Kidney (tissue), 14 donors: ENCODE data around the gene FGF5. TPM values are rescaled to one million over a fixed set of nuclear protein-coding genes. Genes with fewer than 3 reads are reported as not detected.

Experiments used
- DNase-seq, 5 donors: peaks; one replicate each; pipeline ENCODE4 v3.0.0-alpha.2; 2013 to 2020
- FAIRE-seq: peaks from 2 replicates; lab custom pipeline; 2012; peaks lifted over from hg19 to GRCh38; lab: Jason Lieb, UNC
- H3K27ac ChIP-seq, 2 donors: one replicate each; pipeline ENCODE4 v1.7.0; 2013; ENCODE audit warnings: low read depth in 2 of 2, low read length in 2 of 2, inconsistent platforms in 1 of 2
- H3K27me3 ChIP-seq: one replicate; pipeline ENCODE4 v1.7.1; 2013; ENCODE audit warnings: low read length, inconsistent platforms; ENCODE audit not compliant: control insufficient read depth, insufficient read depth
- H3K36me3 ChIP-seq, 3 donors: one replicate each; pipeline versions ENCODE4 v1.7.0 to v1.7.1; 2013; ENCODE audit warnings: low read length in 3 of 3, control low read depth in 1 of 3, inconsistent platforms in 1 of 3; ENCODE audit not compliant: insufficient read depth in 3 of 3, control insufficient read depth in 2 of 3
- H3K4me1 ChIP-seq, 3 donors: one replicate each; pipeline versions ENCODE4 v1.7.0 to v1.7.1; 2013; ENCODE audit warnings: low read length in 3 of 3, inconsistent platforms in 1 of 3, low read depth in 1 of 3; ENCODE audit not compliant: control insufficient read depth in 2 of 3, insufficient read depth in 2 of 3
- H3K4me3 ChIP-seq, 3 donors: one replicate each; pipeline versions ENCODE4 v1.7.0 to v1.8.1; 2013; ENCODE audit warnings: low read length in 3 of 3, control low read depth in 1 of 3, inconsistent platforms in 1 of 3
- H3K9ac ChIP-seq, 3 donors: one replicate each; pipeline versions ENCODE4 v1.7.0 to v1.7.1; 2013; ENCODE audit warnings: low read length in 3 of 3, control low read depth in 1 of 3, inconsistent platforms in 1 of 3
- H3K9me3 ChIP-seq, 3 donors: one replicate each; pipeline versions ENCODE4 v1.7.0 to v1.7.1; 2013; ENCODE audit warnings: low read length in 3 of 3, control low read depth in 1 of 3, inconsistent platforms in 1 of 3; ENCODE audit not compliant: control insufficient read depth in 2 of 3, insufficient read depth in 1 of 3
- CTCF ChIP-seq: IDR thresholded peaks from 3 replicates; pipeline ENCODE4 v1.5.1; 2012; ENCODE audit warnings: mild to moderate bottlenecking, moderate library complexity, borderline replicate concordance; ENCODE audit not compliant: insufficient read depth; ENCODE audit errors: extremely low read depth
- intact Hi-C: fragments of 100-400 bp; cut with DNase I; formaldehyde crosslinking; loops from one replicate; pipeline ENCODE4 v1.11.1; 2022
- polyA plus RNA-seq: library from polyadenylated mRNA; stranded (reverse); fragments of 350-450 nt; fragmentation: Illumina TruSeq; extraction: RNeasy Lipid Tissue Mini Kit (QIAGEN cat#74804); gene quantifications from one replicate; pipeline ENCODE4 v1.2.3, GENCODE V29; 2014; ENCODE audit warnings: low read depth, low replicate concordance; ENCODE audit not compliant: insufficient read depth
- total RNA-seq: library from RNA; stranded (reverse); fragmentation: NEBNext Ultra II Directional; extraction: Animal tissue kit (Norgen Biotek cat#: 25700); gene quantifications from one replicate; pipeline ENCODE4 v1.2.1, GENCODE V29; 2021
- donor health status: control.
- donor health status: control.
- donor health status: control.
- donor health status: control.
- donor health status: control.
- donor health status: DM: yes; HTN: yes; CAD: no.
- donor health status: Normal renal cell carcinoma (clear cell type).

Gene FGF5
- total and polyA plus RNA-seq, 2 donors from 2014 or later, result 0.09 to 0.13 TPM

GRCh38 chr4:80294206-80294605 is 27.7 kb downstream of the FGF5 start:
- Histone ChIP-seq H3K27me3 (no peaks in the 10 kb centered on the region), H3K4me3 (peak overlapping the region in 2 of 3 donors; percentile 19 to 30), H3K4me1 (no peaks in the 10 kb centered on the region), H3K36me3 (no peaks in the 10 kb centered on the region), H3K9me3 (no peaks in the 10 kb centered on the region), H3K27ac (no peak overlapping the region), H3K9ac (no peak overlapping the region)
- FAIRE-seq, result no peak
- intact Hi-C loops, result no loop called here
- no peak for TF ChIP-seq CTCF
- DNase-seq, result peak in 2 of 5 donors; percentile 29

DNA sequence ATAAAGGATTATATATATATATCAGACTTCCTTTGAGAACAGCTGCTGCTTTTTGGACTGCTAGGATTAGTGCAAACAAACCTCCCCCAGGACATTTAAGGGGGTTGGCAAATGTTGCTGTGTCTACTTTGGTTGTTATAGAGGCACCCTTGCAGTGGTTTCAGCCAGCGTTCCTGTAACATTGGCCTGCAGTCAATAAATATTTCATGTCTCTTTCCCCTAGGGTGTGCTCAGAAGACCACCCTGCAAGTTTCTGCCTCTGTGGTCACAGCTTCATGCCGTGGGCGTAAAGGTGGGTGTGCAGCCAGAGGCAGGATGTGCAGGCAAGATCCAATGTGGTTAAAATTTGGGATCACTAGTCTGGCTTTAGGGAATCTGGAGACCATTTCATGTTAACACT is 28.9 kb downstream of the FGF5 start:
- Histone ChIP-seq H3K4me1 (no peaks in the 10 kb centered on the region), H3K9ac (no peak overlapping the region), H3K27me3 (no peaks in the 10 kb centered on the region), H3K27ac (no peak overlapping the region), H3K36me3 (no peaks in the 10 kb centered on the region), H3K4me3 (no peak overlapping the region), H3K9me3 (no peaks in the 10 kb centered on the region)
- intact Hi-C loops, result no loop called here
- TF ChIP-seq CTCF, result no peak
- peak in 2 of 5 donors; percentile 15 to 31 for DNase-seq
- no peak for FAIRE-seq

- Histone ChIP-seq H3K27ac (no peak overlapping the region), H3K4me1 (no peaks in the 10 kb centered on the region), H3K27me3 (no peaks in the 10 kb centered on the region), H3K36me3 (no peaks in the 10 kb centered on the region), H3K4me3 (no peak overlapping the region), H3K9ac (no peak overlapping the region), H3K9me3 (no peaks in the 10 kb centered on the region)
- no peak for TF ChIP-seq CTCF
- DNase-seq (no peak), FAIRE-seq (no peak)
- intact Hi-C loops, result no loop called here
These were observed 29.4 kb downstream of the FGF5 start for GRCh38 chr4:80295826-80296225.

DNA sequence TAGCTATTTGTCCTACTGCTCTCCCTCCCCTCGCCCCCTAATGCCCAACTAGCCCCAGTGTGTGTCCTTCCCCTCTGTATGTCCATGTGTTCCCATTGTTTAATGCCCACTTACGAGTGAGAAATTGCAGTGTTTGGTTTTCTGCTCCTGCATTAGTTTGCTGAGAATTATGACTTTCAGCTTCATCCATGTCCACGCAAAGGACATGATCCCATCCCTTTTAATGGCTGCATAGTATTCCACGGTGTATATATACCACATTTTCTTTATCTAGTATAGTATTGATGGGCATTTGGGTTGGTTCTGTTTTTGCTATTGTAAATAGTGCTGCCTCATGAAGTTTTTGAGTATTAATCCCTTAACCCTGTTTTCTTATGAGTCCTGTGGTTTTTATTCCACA is 35.4 kb downstream of the FGF5 start:
- intact Hi-C loops, result no loop called here
- no peak for FAIRE-seq

More for the DNA sequence above, 35.4 kb downstream of the FGF5 start:
- Histone ChIP-seq H3K27ac (no peak overlapping the region), H3K27me3 (no peaks in the 10 kb centered on the region), H3K4me1 (no peaks in the 10 kb centered on the region), H3K9ac (no peak overlapping the region), H3K36me3 (no peaks in the 10 kb centered on the region), H3K9me3 (no peaks in the 10 kb centered on the region), H3K4me3 (no peak overlapping the region)
- no peak for DNase-seq
- no peak for TF ChIP-seq CTCF
